Mammary epithelial cell (primary cell): Measurements from ENCODE around the gene C3orf18.

Experiments
- EZH2 ChIP-seq: IDR thresholded peaks from 2 replicates; pipeline ENCODE4 v1.6.1; 2012; ENCODE audit warnings: low read length, inconsistent platforms, borderline replicate concordance
- TF ChIP-seq, protein P1 (sequence below), 2 donors: IDR thresholded peaks in 1 of 2; conservative IDR thresholded peaks in 1 of 2; 2 replicates each; pipeline ENCODE4 v1.5.1; 2011 to 2012; ENCODE audit warnings: inconsistent platforms in 2 of 2, low read length in 2 of 2, mild to moderate bottlenecking in 2 of 2, control low read depth in 1 of 2, low read depth in 1 of 2; ENCODE audit not compliant: insufficient read depth in 1 of 2; ENCODE audit errors: extremely low read depth in 1 of 2

DNA sequence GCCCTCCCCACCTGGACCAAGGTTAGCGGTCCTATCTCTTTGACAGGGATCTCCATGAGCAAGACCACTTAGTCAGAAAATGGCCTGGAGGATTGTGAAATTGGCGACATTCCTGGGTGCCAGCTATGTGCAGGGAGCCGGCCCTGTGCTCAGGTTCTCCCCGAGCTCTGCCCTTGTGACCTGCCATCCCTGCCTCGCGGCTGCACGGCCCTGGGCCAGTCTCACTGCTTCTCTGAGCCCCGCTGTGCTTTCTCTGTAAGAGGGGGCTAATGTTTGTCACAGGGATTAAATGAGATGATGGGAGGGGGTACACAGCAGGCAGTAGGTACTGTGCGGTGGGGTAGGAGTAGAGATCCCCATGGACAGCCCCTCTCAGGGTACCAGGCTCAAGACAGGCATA lies 14.9 kb downstream of the C3orf18 start:
- no peak for TF ChIP-seq EZH2
- TF ChIP-seq, protein P1, sequence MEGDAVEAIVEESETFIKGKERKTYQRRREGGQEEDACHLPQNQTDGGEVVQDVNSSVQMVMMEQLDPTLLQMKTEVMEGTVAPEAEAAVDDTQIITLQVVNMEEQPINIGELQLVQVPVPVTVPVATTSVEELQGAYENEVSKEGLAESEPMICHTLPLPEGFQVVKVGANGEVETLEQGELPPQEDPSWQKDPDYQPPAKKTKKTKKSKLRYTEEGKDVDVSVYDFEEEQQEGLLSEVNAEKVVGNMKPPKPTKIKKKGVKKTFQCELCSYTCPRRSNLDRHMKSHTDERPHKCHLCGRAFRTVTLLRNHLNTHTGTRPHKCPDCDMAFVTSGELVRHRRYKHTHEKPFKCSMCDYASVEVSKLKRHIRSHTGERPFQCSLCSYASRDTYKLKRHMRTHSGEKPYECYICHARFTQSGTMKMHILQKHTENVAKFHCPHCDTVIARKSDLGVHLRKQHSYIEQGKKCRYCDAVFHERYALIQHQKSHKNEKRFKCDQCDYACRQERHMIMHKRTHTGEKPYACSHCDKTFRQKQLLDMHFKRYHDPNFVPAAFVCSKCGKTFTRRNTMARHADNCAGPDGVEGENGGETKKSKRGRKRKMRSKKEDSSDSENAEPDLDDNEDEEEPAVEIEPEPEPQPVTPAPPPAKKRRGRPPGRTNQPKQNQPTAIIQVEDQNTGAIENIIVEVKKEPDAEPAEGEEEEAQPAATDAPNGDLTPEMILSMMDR (conservative IDR thresholded peaks at IDR 0.05 in 1 of 2, IDR thresholded peaks at IDR 0.05 in 1 of 2; ENCODE audit: extremely low read depth in 1 of 2, insufficient read depth in 1 of 2, low read depth in 1 of 2, low read length in 2 of 2) = no peak
